CD4-positive, alpha-beta T cell treated with Interleukin-12 subunit alpha and Interleukin-12 subunit beta, for 1 hour (primary cell): Measurements from ENCODE around the gene RPS6KB2.

Experiments used
- DNase-seq: peaks from one replicate; pipeline ENCODE4 v3.0.0-alpha.2; 2020

Gene RPS6KB2

DNA sequence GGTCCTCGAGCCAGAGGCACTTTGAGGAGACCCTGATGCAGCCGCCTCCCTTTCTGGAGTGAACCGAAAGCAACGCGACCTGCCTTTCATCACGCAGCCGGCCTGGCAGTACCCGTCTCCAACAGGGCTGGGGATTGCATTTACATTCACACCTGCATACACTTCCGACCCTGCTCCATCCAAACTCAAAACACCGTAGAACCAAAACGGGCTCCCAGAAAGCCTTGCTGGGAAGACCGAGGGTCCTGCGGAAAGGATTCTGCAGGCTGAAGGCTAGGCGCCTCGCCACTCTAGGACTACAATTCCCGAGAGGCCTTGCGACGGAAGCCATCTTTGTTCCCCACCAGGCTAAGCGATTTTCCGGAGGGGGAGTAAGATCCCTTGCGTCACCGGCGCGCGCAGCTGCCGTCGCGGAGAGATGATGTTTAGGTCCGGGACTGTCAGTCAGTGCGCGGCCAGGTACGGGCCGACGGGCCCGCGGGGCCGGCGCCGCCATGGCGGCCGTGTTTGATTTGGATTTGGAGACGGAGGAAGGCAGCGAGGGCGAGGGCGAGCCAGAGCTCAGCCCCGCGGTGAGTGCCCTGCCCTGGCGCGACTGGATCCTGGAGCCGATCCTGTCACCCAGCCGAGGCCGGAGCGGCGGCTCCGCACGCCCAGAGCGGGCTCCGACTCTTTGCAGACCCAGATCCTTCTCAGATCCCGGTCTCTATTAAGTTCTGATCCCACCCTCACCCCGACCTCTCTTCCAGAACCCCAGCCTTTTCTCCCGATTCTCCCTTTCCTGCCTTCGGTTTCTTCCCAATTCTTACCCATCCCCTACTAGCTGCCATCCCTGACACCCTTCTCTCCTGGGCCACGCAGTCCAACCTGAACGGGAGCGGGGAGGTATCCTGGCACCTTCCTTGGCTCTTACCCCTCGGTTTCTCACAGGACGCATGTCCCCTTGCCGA lies at the start of gene RPS6KB2:
Gene RPS6KB2 (plus strand): TSS at position 443 of the 950 bp plus-strand sequence. CDS start 52 bp downstream, at position 495.
- DNase-seq = peak; percentile 99

- no peak for DNase-seq
Observed at GRCh38 chr11:67378544-67378943, 49.8 kb upstream of the RPS6KB2 start.

DNA sequence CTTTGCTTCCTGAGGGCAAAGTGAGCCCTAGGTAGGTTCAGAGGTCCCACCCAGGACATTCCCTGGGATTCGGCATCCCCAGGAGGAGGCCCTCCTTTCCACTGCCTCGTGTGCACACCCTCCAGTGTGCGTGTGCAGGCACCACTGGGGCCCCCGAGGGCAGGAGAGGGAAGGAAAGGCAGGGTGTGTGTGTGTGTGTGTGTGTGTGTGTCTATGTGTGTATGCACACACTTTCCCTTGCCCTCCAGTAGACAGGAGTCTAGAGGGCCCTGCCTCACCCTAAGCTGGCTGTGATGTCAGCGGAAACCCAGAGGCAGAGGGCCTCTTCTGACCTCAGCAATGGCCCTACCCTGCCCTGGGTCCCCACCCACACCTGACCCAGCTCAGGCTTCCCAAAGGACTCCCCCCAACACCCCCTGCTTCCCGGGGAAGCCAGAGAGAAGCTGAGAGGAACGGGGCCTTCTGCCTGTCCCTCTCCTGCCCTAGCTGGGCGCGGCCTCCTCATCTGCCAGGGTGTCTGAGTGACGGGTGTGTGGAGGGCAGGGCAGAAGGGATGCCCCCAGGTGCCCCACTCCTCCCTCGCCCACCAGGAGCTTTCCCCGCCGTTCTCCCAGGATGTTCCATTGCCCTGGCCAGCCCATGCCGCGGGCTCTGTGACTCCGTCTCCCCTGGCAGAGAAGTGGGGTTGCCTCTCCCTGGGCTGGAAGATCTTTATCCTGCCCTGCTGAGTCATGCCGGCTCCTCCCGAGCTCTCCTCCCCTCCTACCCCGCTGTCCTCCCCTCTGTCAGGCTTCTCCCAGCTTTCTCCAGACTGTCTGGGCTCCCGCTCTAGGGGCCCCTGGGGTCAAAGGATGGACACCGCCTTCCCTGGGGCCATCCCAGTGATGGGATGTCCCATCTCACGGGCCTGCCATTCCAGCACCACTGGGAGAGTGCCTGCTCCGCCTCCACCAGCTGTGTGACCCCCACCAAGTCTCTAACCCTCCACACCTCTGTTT lies 48.9 kb upstream of the RPS6KB2 start:
- DNase-seq = no peak

DNA sequence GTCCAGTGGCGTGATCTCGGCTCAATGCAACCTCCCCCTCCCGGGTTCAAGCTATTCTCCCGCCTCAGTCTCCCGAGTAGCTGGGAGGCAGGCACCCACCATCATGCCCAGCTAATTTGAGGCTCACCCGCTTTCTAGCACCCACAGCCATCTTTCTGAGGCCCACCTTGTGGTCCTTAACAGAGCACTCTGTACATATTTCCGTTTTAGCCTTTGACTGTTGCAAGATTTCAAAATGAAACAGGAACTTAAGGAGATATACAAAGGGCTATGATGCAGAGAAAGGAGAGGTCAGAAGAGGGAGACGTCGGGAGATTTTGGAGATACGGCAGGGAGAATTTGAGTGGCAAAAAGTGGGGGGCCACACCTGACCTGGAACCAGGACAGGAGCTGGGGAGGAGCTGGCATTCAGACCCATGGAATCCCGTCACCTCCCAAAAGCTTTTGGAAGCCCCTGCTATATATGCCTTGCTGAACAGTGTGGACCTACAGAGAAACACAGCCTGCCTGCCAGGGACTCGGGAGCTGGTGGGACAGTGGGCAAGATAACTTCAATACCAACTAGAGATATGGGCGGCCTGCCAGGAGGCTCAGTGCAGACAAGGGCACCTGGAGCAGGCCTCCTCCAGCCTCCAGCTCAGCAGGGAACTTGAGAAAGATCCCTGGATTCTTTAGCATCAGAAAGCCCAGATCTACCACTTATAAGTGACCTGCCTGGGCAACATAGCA lies 46.9 kb upstream of the RPS6KB2 start:
- DNase-seq = no peak

- peak; percentile 88 for DNase-seq
Observed at GRCh38 chr11:67382276-67383136, 45.8 kb upstream of the RPS6KB2 start.

GRCh38 chr11:67384851-67385366 lies 43.4 kb upstream of the RPS6KB2 start:
- no peak for DNase-seq

DNA sequence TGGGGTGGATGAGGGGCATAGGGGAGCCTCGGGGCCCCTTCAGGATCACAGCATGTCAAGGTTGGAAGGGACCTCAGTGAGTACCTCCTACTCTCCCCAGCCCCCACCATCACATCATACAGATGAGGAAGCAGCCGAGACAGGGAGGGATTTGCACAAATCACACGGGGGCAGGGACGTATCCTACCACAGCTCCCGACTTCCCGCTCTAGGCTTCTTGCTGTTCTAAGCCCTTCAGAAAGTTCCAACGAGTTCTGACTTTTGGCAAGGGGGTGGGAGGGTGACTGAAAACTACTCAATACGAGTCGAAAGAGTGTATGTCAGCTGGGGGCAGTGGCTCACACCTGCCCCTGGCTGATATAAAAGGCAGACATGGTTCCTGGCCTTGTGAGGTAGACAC lies 41.2 kb upstream of the RPS6KB2 start:
- DNase-seq = no peak

- DNase-seq = no peak
Observed at GRCh38 chr11:67387518-67387917, 40.8 kb upstream of the RPS6KB2 start.

- peak; percentile 68 for DNase-seq
Observed at GRCh38 chr11:67389477-67389876, 38.8 kb upstream of the RPS6KB2 start.

- DNase-seq = no peak
Observed at GRCh38 chr11:67390947-67391303, 37.4 kb upstream of the RPS6KB2 start.

GRCh38 chr11:67391304-67392182 lies 36.8 kb upstream of the RPS6KB2 start, which contains the start of gene RAD9A:
Gene RAD9A (plus strand): TSS chr11:67391986. CDS start chr11:67392045, 59 bp downstream.
- DNase-seq = peak; percentile 92

DNA sequence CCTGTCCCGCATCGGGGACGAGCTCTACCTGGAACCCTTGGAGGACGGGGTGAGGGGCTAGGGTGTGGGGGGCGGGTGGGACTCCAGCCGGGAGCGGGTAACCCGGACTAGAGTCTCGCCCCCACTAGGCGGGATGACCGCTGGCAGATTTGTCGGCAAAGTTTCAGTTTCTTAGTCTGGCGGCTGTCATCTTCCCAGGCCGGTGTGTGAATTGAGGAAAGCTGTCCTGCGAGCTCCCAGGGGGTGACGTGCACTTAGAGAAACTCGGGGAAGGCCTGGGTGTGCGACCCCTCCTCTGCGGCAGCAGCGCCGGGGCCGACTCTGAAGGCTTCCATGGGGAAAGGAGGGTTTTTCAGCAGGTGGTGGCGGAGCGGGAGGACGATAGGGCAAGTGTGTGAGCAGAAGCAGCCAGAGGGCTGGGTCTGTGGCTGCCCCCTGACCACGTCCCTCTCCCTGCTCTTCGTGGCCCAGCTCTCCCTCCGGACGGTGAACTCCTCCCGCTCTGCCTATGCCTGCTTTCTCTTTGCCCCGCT lies 36.0 kb upstream of the RPS6KB2 start:
- no peak for DNase-seq

GRCh38 chr11:67393437-67393836 lies 34.9 kb upstream of the RPS6KB2 start:
- DNase-seq = no peak

DNA sequence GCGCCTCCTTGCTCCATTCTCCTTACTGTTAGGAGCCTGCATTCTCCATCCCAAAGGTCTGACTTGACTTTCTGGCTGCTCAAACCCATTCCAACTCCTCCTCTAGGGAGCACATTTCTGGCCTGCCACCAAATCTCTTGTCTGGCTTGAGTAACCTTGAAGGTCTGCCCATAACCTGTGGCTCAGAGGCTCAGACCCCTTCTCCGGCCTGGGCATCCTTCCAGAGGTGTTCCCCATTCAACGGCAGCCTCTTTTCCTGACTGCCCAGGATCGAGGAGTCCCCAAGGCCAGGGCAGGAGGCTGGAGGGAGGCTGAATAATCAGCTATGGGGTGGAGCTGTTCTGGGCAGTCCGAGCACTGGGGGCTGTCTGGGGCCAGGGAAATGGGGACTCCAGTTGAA lies 34.3 kb upstream of the RPS6KB2 start:
- no peak for DNase-seq

GRCh38 chr11:67395555-67396258 lies 32.6 kb upstream of the RPS6KB2 start:
- no peak for DNase-seq

GRCh38 chr11:67396259-67396581 lies 32.1 kb upstream of the RPS6KB2 start:
- no peak for DNase-seq

DNA sequence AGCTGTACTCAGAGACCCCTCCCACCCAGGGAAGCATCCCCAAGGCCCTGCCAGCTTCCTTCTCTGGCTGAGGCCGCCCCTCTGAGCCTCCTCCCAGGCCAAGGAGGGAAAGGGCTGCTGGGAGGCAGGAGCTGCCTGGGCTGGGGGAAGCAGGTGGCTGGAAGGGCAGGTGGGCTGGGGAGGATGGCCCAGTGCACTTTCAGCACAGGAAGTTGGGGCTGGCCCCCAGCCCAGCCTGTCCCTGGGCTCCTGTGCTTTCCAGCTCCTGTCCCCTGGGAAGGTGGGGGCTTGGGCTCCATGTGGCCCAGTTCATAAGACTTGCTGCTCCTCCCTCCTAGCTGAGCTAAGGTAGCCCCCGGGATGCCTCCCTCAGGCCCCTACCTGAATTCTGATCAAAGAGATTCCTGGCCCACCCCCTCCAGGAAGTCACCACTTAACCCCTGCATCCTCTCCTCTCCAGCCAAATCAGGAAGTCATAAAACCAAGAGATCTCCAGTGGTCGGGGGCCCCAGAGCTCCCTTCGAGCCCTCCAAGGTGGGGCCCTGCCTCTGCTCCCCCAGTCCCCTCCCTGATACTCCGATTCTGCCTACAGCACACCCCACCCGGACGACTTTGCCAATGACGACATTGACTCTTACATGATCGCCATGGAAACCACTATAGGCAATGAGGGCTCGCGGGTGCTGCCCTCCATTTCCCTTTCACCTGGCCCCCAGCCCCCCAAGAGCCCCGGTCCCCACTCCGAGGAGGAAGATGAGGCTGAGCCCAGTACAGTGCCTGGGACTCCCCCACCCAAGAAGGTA lies 31.5 kb upstream of the RPS6KB2 start:
- no peak for DNase-seq

DNA sequence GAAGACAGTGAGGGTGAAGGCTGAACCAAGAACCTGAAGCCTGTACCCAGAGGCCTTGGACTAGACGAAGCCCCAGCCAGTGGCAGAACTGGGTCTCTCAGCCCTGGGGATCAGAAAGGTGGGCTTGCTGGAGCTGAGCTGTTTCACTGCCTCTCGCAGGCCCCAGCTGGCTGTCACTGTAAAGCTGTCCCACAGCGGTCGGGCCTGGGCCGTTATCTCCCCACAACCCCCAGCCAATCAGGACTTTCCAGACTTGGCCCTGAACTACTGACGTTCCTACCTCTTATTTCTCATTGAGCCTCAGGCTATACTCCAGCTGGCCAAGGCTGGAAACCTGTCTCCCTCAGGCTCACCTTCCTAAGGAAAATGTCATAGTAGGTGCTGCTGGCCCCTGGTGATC lies 30.8 kb upstream of the RPS6KB2 start:
- DNase-seq = no peak
